IMR-90 (cell line): ENCODE measurements around the gene TAF11. TPM values are rescaled to one million over a fixed set of nuclear protein-coding genes. Genes with fewer than 3 reads are reported as not detected.

Source experiments
- ATAC-seq: fragments of 200-7000 bp; cut with Tn5 transposase; 2 replicates; pipeline ENCODE4 v1.9.1; 2020; ENCODE audit warnings: low read depth, mild to moderate bottlenecking, moderate library complexity
- BruUV-seq: library from RNA; stranded (reverse); fragments of 400-500 nt; replicated peaks from 2 replicates; lab custom pipeline; 2021; lab: Mats Ljungman, UMichigan
- CTCF ChIA-PET: fragments of 300-600 bp; formaldehyde crosslinking; extraction: SDS; loops from one replicate; lab custom pipeline; 2021; ENCODE audit warnings: antibody characterized with exemption; lab: Yijun Ruan, JAX
- POLR2A ChIA-PET: fragments of 300-600 bp; sonication (Branson Sonifier 250); formaldehyde crosslinking; loops from one replicate; lab custom pipeline; 2022; ENCODE audit warnings: antibody characterized with exemption; ENCODE audit not compliant: unreplicated experiment; lab: Charles Lee
- DNase-seq: peaks from one replicate; pipeline ENCODE4 v3.0.0; 2013
- H2AFZ ChIP-seq: replicated peaks from 2 replicates; pipeline ENCODE3; 2013; ENCODE audit warnings: low read length, mild to moderate bottlenecking; ENCODE audit not compliant: poor library complexity
- H2AK5ac ChIP-seq: 2 replicates; pipeline ENCODE4 v1.6.1; 2013; ENCODE audit warnings: low read depth, low read length, inconsistent platforms
- H2AK9ac ChIP-seq: replicated peaks from 2 replicates; pipeline ENCODE3; 2013; ENCODE audit warnings: mild to moderate bottlenecking, low read depth, low read length, moderate library complexity; ENCODE audit not compliant: poor library complexity
- H2BK120ac ChIP-seq: 2 replicates; pipeline ENCODE4 v1.6.1; 2013; ENCODE audit warnings: low read depth, low read length, inconsistent platforms
- H2BK15ac ChIP-seq: 3 replicates; pipeline ENCODE4 v1.6.1; 2013; ENCODE audit warnings: low read depth, low read length, inconsistent platforms
- H2BK20ac ChIP-seq: 2 replicates; pipeline ENCODE4 v1.6.1; 2013; ENCODE audit warnings: low read depth, mild to moderate bottlenecking, inconsistent platforms, low read length, moderate library complexity
- H2BK5ac ChIP-seq: 2 replicates; pipeline ENCODE4 v1.6.1; 2013; ENCODE audit warnings: mild to moderate bottlenecking, low read depth, low read length, inconsistent platforms; ENCODE audit not compliant: poor library complexity, severe bottlenecking
- H3K14ac ChIP-seq: replicated peaks from 2 replicates; pipeline ENCODE4 v1.6.1; 2013; ENCODE audit warnings: low read depth, low read length, inconsistent platforms
- H3K18ac ChIP-seq: 2 replicates; pipeline ENCODE4 v1.6.1; 2013; ENCODE audit warnings: low read depth, low read length, control low read depth
- H3K23ac ChIP-seq: 2 replicates; pipeline ENCODE4 v1.6.1; 2013; ENCODE audit warnings: low read depth, low read length, inconsistent platforms
- H3K27ac ChIP-seq: 2 replicates; pipeline ENCODE4 v1.5.1; 2013; ENCODE audit warnings: mild to moderate bottlenecking, control low read depth, low read length; ENCODE audit not compliant: insufficient read depth
- H3K27me3 ChIP-seq: 2 replicates; pipeline ENCODE4 v1.6.1; 2013; ENCODE audit warnings: low read length; ENCODE audit not compliant: control insufficient read depth, insufficient read depth
- H3K36me3 ChIP-seq: 2 replicates; pipeline ENCODE4 v1.6.1; 2013; ENCODE audit warnings: low read length, mixed read lengths; ENCODE audit not compliant: control insufficient read depth, insufficient read depth
- H3K4ac ChIP-seq: 2 replicates; pipeline ENCODE4 v1.6.1; 2013; ENCODE audit warnings: low read depth, low read length, inconsistent platforms
- H3K4me1 ChIP-seq: 2 replicates; pipeline ENCODE4 v1.6.1; 2013; ENCODE audit warnings: low read length, mixed read lengths; ENCODE audit not compliant: control insufficient read depth, insufficient read depth
- H3K4me2 ChIP-seq: 2 replicates; pipeline ENCODE4 v1.6.1; 2013; ENCODE audit warnings: low read depth, mild to moderate bottlenecking, control low read depth, low read length, moderate library complexity
- H3K4me3 ChIP-seq: 2 replicates; pipeline ENCODE4 v1.5.1; 2013; ENCODE audit warnings: low read depth, mild to moderate bottlenecking, control low read depth, low read length, moderate library complexity; ENCODE audit not compliant: insufficient read depth
- H3K56ac ChIP-seq: 2 replicates; pipeline ENCODE4 v1.6.1; 2013; ENCODE audit warnings: low read length, inconsistent platforms; ENCODE audit not compliant: insufficient read depth; ENCODE audit errors: extremely low read depth
- H3K79me1 ChIP-seq, 2 experiments: 2 replicates each; pipeline ENCODE4 v1.6.1; 2013; ENCODE audit warnings: low read length in 2 of 2, inconsistent platforms in 1 of 2, low read depth in 1 of 2
- H3K9ac ChIP-seq: 2 replicates; pipeline ENCODE4 v1.6.1; 2013; ENCODE audit warnings: low read depth, low read length, control low read depth
- H3K9me1 ChIP-seq: 2 replicates; pipeline ENCODE4 v1.6.1; 2013; ENCODE audit warnings: low read length, inconsistent platforms; ENCODE audit not compliant: insufficient read depth
- H3K9me3 ChIP-seq: 2 replicates; pipeline ENCODE4 v1.6.1; 2013; ENCODE audit warnings: low read length; ENCODE audit not compliant: control insufficient read depth, insufficient read depth
- H4K20me1 ChIP-seq: 2 replicates; pipeline ENCODE4 v1.6.1; 2013; ENCODE audit warnings: low read length, inconsistent platforms; ENCODE audit not compliant: insufficient read depth
- H4K5ac ChIP-seq: 2 replicates; pipeline ENCODE4 v1.6.1; 2013; ENCODE audit warnings: mild to moderate bottlenecking, low read depth, low read length, control low read depth
- H4K8ac ChIP-seq, 2 experiments: 2 replicates each; pipeline ENCODE4 v1.6.1; 2013; ENCODE audit warnings: low read depth in 2 of 2, low read length in 2 of 2, control low read depth in 1 of 2, inconsistent platforms in 1 of 2
- H4K91ac ChIP-seq: 2 replicates; pipeline ENCODE4 v1.6.1; 2013; ENCODE audit warnings: low read depth, low read length, inconsistent platforms; ENCODE audit not compliant: insufficient read depth
- CHD1 ChIP-seq: IDR thresholded peaks from 2 replicates; pipeline ENCODE4 v1.6.1; 2012; ENCODE audit warnings: low read depth, low read length, improper control_type of control experiment
- FOS ChIP-seq: fragments of 150-350 bp; IDR thresholded peaks from 2 replicates; pipeline ENCODE4 v1.6.1; 2016; ENCODE audit warnings: low read depth, low read length
- MAZ ChIP-seq: IDR thresholded peaks from 2 replicates; pipeline ENCODE4 v1.6.1; 2012; ENCODE audit warnings: low read depth, mild to moderate bottlenecking, low read length, improper control_type of control experiment, moderate library complexity, borderline replicate concordance
- NFE2L2 ChIP-seq: fragments of 150-350 bp; IDR thresholded peaks from 2 replicates; pipeline ENCODE4 v1.6.1; 2016; ENCODE audit warnings: low read depth, mild to moderate bottlenecking, low read length
- POLR2A ChIP-seq: IDR thresholded peaks from 2 replicates; pipeline ENCODE4 v1.6.1; 2012; ENCODE audit warnings: mild to moderate bottlenecking, low read depth, low read length
- RCOR1 ChIP-seq: IDR thresholded peaks from 2 replicates; pipeline ENCODE4 v1.6.1; 2012; ENCODE audit warnings: mild to moderate bottlenecking, low read length, improper control_type of control experiment; ENCODE audit not compliant: insufficient replicate concordance
- RFX5 ChIP-seq: IDR thresholded peaks from 2 replicates; pipeline ENCODE4 v1.8.0; 2012; ENCODE audit warnings: low read depth, mild to moderate bottlenecking, low read length, moderate library complexity
- WGBS, 2 experiments: methylation state at CpG; one replicate each; pipeline versions ENCODE4 v1.1.5 to v1.1.7; 2013; ENCODE audit warnings: missing lambda C conversion rate in 2 of 2; ENCODE audit not compliant: insufficient read length in 1 of 2; ENCODE audit errors: extremely low coverage in 2 of 2; 5-methylcytosine and 5-hydroxymethylcytosine counted together
- dilution Hi-C: fragments of 300-500 bp; cut with HindIII; formaldehyde crosslinking; loops from one replicate; pipeline ENCODE4 v1.14.3; 2018; ENCODE audit warnings: low sequenced_read_pairs; ENCODE audit not compliant: unreplicated experiment
- in situ Hi-C: fragments of 300-500 bp; cut with MboI; formaldehyde crosslinking; loops from 3 replicates; pipeline ENCODE4 v1.14.3; 2019; ENCODE audit warnings: low sequenced_read_pairs, inconsistent platforms, mixed read lengths
- intact Hi-C: fragments of 100-400 bp; cut with micrococcal nuclease; formaldehyde crosslinking; loops from 2 replicates; pipeline ENCODE4 v1.10.0; 2022
- polyA plus RNA-seq, 3 experiments: library from polyadenylated mRNA; depleted of rRNA; stranded (reverse); fragments of >200 nt; gene quantifications; 2 replicates each; pipeline ENCODE4 v1.2.3, GENCODE V29; 2012; ENCODE audit warnings: low replicate concordance in 1 of 3
- total RNA-seq: library from RNA; depleted of rRNA; stranded (reverse); fragments of >200 nt; gene quantifications from 2 replicates; pipeline ENCODE4 v1.2.3, GENCODE V29; 2012

TAF11 gene
- total and polyA plus RNA-seq, 2 of the 4 experiments (the other 2 are of a cell fraction) = 12.7 to 23.3 TPM

GRCh38 chr6:34836008-34836407, 51.8 kb downstream of the TAF11 start:
- no peak overlapping the region for H2BK5ac ChIP-seq
- POLR2A ChIA-PET = no interaction called here
- no peak for ATAC-seq

More at GRCh38 chr6:34836008-34836407, 51.8 kb downstream of the TAF11 start:
- no peak overlapping the region for H2AFZ ChIP-seq
- H3K14ac ChIP-seq = no peak overlapping the region
- no peaks in the 10 kb centered on the region for H4K20me1 ChIP-seq
- in situ Hi-C loops = no loop called here
- no peak overlapping the region for H4K8ac ChIP-seq
- 100% methylated on average over 2 of the region's 4 CpGs; no CpG with 5 or more reads in 1 of the 2 experiments for WGBS, 2 experiments
- no peak overlapping the region for H2AK9ac ChIP-seq
- H2BK120ac ChIP-seq = no peak overlapping the region
- no peak overlapping the region for H4K91ac ChIP-seq
- no peak overlapping the region for H3K4me2 ChIP-seq
- CTCF ChIA-PET = interaction anchor here (0.6 kb wide), 1 partner anchor 262 kb away, joined by 4 read pairs; no protein-coding TSS in a partner anchor
- dilution Hi-C loops = no loop called here
- H3K27me3 ChIP-seq = no peaks in the 10 kb centered on the region
- no peaks in the 10 kb centered on the region for H3K79me1 ChIP-seq
- H3K18ac ChIP-seq = no peak overlapping the region
- H2AK5ac ChIP-seq = no peak overlapping the region
- no peak overlapping the region for H3K4me3 ChIP-seq
- no peak for DNase-seq
- H3K36me3 ChIP-seq = peaks cover 6% of the 10 kb centered on the region
- H3K9ac ChIP-seq = no peak overlapping the region
- H3K9me3 ChIP-seq = no peaks in the 10 kb centered on the region
- intact Hi-C loops = no loop called here
- H3K23ac ChIP-seq = no peak overlapping the region
- H3K4me1 ChIP-seq = no peaks in the 10 kb centered on the region; the same call in 1 of the 2 replicates
- no peaks in the 10 kb centered on the region; the same call in 1 of the 2 replicates for H3K9me1 ChIP-seq
- H3K4ac ChIP-seq = no peak overlapping the region
- H3K56ac ChIP-seq = no peak overlapping the region
- H3K27ac ChIP-seq = no peak overlapping the region
- no peak overlapping the region for H2BK20ac ChIP-seq
- H2BK15ac ChIP-seq = no peak overlapping the region
- no peak for TF ChIP-seq RCOR1
- TF ChIP-seq MAZ = no peak
- TF ChIP-seq RFX5 = no peak
- TF ChIP-seq CHD1 = no peak
- no peak for TF ChIP-seq FOS
- TF ChIP-seq POLR2A = no peak
- TF ChIP-seq NFE2L2 = no peak
- H4K5ac ChIP-seq = no peak overlapping the region
- BruUV-seq = no TSS peak
